CD4-positive, alpha-beta T cell treated with Interleukin-15 for 1 hour (primary cell): Measurements from ENCODE around the gene MYH13.
"Not testable (repeated sequence)": the region's sequence is repeated elsewhere in the genome, so short reads cannot be mapped to it uniquely, and the experiment has no call there.

Experiments used
- DNase-seq: peaks from one replicate; pipeline ENCODE4 v3.0.0-alpha.2; 2020

MYH13 gene

GRCh38 chr17:10295728-10296343 lies 77.0 kb downstream of the MYH13 start:
- DNase-seq, result no peak

GRCh38 chr17:10294180-10294579 lies 78.6 kb downstream of the MYH13 start:
- DNase-seq, result no peak

GRCh38 chr17:10292057-10292937 lies 80.5 kb downstream of the MYH13 start:
- no peak for DNase-seq

- DNase-seq, result not testable (repeated sequence)
These were observed 81.2 kb downstream of the MYH13 start for GRCh38 chr17:10291576-10291975.

- DNase-seq, result no peak
These were observed 82.8 kb downstream of the MYH13 start for GRCh38 chr17:10290041-10290440.

- DNase-seq, result no peak
These were observed 86.5 kb downstream of the MYH13 start for GRCh38 chr17:10286324-10286723.

- DNase-seq, result no peak
These were observed 86.9 kb downstream of the MYH13 start for GRCh38 chr17:10285896-10286295.

GRCh38 chr17:10280068-10280467 lies 92.7 kb downstream of the MYH13 start:
- DNase-seq, result no peak

- no peak for DNase-seq
These were observed 94.6 kb downstream of the MYH13 start for GRCh38 chr17:10278218-10278617.

- DNase-seq, result no peak
These were observed 96.4 kb downstream of the MYH13 start for GRCh38 chr17:10276436-10276835.

GRCh38 chr17:10275418-10275817 lies 97.4 kb downstream of the MYH13 start:
- DNase-seq, result no peak

GRCh38 chr17:10271106-10271562 lies 101.7 kb downstream of the MYH13 start:
- no peak for DNase-seq

GRCh38 chr17:10270258-10270657 lies 102.5 kb downstream of the MYH13 start:
- no peak for DNase-seq

- DNase-seq, result no peak
These were observed 104.8 kb downstream of the MYH13 start for GRCh38 chr17:10268005-10268404.

GRCh38 chr17:10266296-10266876 lies 106.4 kb downstream of the MYH13 start:
- no peak for DNase-seq

- no peak for DNase-seq
These were observed 107.6 kb downstream of the MYH13 start for GRCh38 chr17:10265100-10265810.

- DNase-seq, result no peak
These were observed 108.8 kb downstream of the MYH13 start for GRCh38 chr17:10264051-10264450.

GRCh38 chr17:10262451-10262850 lies 110.4 kb downstream of the MYH13 start:
- DNase-seq, result no peak

GRCh38 chr17:10261098-10261497 lies 111.7 kb downstream of the MYH13 start:
- no peak for DNase-seq

- DNase-seq, result no peak
These were observed 121.4 kb downstream of the MYH13 start for GRCh38 chr17:10251212-10251948.
